GM10266 (cell line): Measurements from ENCODE around the gene LRRC8B.

Experiments
- DNase-seq: peaks from one replicate; pipeline ENCODE4 v3.0.0; 2012; ENCODE audit errors: extremely low spot score
- TF ChIP-seq, protein P1 (sequence below): IDR thresholded peaks from 2 replicates; pipeline ENCODE4 v1.5.1; 2012; ENCODE audit warnings: mild to moderate bottlenecking, low read depth; ENCODE audit not compliant: control insufficient read depth, insufficient read depth; ENCODE audit errors: missing control alignments

The LRRC8B gene

DNA sequence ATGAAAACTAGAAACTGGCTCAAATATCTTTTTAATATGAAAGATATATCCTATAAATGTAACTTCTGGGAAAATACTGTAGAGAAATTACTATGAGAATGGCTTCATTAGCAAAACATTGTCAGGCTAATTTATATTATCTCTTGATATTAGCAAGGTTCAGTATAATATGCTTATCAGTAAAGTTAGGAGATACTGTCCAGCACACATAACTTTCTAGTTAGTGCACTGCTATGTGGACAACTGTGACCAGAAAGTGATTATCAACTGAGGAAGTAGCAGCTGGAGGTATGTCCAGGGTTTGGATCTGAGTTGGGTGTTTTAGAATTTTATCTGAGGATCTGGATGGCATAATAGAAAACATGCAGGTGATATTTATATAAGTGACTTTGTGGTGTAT is 115.8 kb downstream of the LRRC8B start:
- TF ChIP-seq, protein P1, sequence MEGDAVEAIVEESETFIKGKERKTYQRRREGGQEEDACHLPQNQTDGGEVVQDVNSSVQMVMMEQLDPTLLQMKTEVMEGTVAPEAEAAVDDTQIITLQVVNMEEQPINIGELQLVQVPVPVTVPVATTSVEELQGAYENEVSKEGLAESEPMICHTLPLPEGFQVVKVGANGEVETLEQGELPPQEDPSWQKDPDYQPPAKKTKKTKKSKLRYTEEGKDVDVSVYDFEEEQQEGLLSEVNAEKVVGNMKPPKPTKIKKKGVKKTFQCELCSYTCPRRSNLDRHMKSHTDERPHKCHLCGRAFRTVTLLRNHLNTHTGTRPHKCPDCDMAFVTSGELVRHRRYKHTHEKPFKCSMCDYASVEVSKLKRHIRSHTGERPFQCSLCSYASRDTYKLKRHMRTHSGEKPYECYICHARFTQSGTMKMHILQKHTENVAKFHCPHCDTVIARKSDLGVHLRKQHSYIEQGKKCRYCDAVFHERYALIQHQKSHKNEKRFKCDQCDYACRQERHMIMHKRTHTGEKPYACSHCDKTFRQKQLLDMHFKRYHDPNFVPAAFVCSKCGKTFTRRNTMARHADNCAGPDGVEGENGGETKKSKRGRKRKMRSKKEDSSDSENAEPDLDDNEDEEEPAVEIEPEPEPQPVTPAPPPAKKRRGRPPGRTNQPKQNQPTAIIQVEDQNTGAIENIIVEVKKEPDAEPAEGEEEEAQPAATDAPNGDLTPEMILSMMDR, result no peak
- DNase-seq, result no peak

DNA sequence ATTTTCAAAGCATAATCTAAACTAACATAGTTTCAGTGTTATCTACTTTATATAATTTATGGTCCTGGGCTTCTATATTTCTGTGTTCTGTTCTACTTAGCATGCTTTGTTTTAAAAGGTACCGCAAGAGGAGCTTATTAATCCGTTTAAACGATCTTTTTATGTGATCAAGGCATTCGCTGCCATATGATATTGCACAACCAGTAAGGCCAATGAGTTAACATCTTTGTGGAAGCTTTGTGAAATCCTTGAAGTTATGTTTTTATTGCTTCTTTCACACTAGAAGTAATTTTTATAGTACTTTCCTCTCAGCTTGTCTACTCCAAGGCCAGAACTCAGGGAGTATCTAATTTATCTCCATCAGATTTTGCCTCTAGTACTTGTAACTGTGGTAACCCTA is 117.2 kb downstream of the LRRC8B start:
- TF ChIP-seq, protein P1, result no peak
- DNase-seq, result no peak

DNA sequence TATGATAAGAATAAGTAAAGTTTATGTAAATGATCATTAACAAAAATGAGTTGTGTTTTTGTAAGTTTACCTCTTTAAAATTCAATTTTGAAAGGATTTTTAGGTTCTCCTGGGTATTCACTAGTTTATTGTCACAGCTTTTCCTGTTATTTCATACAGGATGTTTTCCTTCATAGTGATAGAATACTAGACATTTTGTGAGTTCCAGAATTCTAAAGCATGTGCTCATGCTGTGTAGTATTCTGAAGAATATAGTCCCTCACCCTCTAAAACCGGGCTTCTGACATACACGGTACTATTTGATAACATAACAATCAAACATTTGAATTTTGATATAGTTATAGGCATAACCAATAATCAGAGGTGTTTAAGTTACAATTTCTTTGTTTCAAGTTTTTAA is 118.9 kb downstream of the LRRC8B start:
- TF ChIP-seq, protein P1, result no peak
- DNase-seq, result no peak

DNA sequence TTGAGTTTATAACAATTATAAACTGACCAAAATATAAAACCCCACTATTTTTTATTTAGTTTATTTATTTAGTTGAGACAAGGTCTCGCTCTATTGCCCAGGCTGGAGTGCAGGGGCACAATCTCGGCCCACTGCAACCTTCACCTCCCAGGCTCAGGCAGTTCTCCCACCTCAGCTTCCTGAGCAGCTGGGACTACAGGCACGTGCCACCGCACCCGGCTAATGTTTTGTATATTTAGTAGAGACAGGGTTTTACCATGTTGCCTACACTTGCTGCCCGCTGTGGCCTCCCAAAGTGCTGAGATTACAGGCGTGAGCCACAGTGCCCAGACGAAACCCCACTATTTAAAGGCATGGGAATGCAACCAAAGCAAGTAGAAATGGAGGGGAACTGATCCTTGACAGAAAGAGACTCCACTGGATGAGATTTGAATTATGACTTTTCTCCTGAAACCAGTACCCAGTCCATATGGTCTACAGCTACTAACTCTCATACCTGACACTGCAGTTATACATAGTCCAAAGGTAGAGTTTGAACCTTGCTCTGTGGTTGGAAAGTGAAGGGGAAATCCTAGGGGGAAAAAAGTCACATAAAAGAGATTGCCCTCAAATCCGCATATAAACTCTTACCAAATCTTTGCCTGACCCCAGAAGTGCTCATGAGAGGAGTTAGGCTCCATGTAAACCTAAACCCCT is 119.6 kb downstream of the LRRC8B start:
- DNase-seq, result no peak
- TF ChIP-seq, protein P1, result no peak

DNA sequence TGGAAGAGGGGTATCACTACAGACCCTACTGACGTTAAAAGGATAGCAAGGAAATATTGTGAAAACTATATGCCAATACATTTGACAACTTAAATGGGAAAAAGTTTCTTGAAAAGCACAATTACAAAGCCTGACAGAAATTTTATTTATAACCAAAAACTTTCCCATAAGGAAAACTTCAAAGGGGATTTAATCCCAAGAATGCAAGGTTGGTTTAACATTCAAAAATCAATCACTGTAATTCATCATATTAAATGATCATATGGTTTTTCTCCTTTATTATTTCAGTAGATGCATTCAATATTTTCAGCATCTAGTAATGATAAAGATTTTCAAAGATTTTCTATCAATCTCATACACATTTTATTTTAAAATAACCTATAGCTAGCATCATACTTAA is 121.6 kb downstream of the LRRC8B start:
- no peak for DNase-seq
- TF ChIP-seq, protein P1, result no peak
